AG09319 (cell line): ENCODE results near the gene CASKIN2.

Experiments used
- DNase-seq: peaks from one replicate; pipeline ENCODE4 v3.0.0-alpha.2; 2010; ENCODE audit warnings: low read depth; ENCODE audit errors: extremely low read depth
- TF ChIP-seq, protein P1 (sequence below): IDR thresholded peaks from 2 replicates; pipeline ENCODE4 v1.5.1; 2011; ENCODE audit warnings: low read depth, mild to moderate bottlenecking, inconsistent platforms, low read length, moderate library complexity

The CASKIN2 gene

GRCh38 chr17:75506888-75507287, 8.4 kb downstream of the CASKIN2 start:
- no peak for DNase-seq

DNA sequence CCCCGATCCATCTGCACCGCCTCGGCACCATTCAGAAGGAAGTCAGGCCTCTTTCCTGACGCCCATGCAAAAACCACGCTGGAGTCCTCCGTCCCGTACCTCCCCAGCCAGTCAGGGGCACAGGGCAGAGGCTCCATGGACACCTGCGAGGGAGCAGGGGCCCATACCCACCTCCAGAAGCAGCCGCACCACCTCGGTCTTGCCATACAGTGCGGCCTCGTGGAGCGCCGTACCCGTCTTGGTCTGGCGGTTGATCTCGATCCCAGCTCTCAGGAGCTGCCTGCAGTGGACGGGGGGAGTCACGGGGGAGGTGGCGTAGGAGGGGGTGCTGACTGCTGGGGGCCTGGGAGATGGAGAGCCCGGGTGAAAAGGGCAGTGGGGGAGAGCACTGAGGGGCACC, 9.2 kb downstream of the CASKIN2 start:
- DNase-seq = no peak
- TF ChIP-seq, protein P1, sequence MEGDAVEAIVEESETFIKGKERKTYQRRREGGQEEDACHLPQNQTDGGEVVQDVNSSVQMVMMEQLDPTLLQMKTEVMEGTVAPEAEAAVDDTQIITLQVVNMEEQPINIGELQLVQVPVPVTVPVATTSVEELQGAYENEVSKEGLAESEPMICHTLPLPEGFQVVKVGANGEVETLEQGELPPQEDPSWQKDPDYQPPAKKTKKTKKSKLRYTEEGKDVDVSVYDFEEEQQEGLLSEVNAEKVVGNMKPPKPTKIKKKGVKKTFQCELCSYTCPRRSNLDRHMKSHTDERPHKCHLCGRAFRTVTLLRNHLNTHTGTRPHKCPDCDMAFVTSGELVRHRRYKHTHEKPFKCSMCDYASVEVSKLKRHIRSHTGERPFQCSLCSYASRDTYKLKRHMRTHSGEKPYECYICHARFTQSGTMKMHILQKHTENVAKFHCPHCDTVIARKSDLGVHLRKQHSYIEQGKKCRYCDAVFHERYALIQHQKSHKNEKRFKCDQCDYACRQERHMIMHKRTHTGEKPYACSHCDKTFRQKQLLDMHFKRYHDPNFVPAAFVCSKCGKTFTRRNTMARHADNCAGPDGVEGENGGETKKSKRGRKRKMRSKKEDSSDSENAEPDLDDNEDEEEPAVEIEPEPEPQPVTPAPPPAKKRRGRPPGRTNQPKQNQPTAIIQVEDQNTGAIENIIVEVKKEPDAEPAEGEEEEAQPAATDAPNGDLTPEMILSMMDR = no peak

More at GRCh38 chr17:75506888-75507287, 8.4 kb downstream of the CASKIN2 start:
- TF ChIP-seq, protein P1 = no peak

DNA sequence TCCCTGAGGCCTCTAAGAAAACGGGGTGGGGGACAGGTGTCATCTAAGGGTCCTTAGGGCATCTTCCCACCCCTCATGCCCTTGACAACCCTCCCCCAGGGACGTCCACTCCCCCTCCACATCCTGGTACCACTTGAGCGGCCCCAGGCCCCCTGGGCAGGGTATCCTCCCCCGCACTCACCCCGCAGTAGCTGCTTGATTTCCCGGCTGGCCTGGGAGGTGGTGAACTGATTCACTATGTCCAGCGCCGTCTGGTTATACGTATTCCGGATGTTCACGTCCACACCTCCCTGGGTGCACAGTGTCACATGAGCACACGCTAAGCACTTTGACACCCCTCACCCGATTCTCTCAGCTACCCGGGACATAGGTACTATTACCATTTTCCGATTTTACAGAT, 9.7 kb downstream of the CASKIN2 start:
- TF ChIP-seq, protein P1 = no peak
- DNase-seq = no peak

GRCh38 chr17:75505152-75505409, 10.3 kb downstream of the CASKIN2 start:
- TF ChIP-seq, protein P1 = no peak
- no peak for DNase-seq

DNA sequence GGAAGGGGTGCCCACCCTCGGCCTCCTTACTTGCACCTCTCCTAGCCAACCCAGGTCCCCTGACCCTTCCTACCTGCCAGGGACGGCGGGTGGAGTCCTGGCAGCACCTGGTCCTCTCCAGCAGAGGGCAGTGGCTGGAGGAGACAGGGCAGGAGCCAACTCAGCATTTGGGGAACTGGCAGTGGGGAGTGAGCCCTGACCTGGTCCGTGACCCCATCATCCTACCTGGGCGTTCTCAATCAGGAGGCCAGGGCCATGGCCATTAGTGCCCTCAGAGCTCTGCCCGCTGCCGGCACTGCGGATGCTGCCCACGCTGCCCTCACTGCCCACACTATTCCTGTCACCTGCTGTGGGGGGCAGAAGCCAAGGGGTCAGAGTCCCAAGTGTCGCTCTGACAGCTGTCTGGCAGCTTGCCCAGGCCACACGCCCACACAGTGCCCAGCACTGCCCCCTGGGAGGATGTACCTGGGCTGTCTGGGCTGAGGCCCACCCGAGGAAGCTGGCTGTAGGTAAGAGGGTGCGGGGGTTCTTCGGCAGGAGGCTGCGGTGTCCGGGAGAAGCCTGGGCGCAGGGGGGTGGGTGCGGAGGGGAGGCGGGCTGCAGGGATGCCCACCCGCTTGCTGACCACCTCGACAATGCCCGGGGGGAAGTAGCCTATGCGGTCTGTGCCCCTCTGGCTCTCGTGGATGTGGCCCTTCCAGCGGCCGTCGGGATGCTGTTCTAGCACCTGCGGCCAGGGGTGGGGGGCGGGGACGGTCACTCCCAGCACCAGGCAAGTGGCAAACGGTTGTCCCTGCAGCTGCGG, 10.8 kb downstream of the CASKIN2 start:
- TF ChIP-seq, protein P1 = peak; percentile 43
- DNase-seq = no peak

GRCh38 chr17:75503976-75504346, 11.4 kb downstream of the CASKIN2 start:
- DNase-seq = no peak
- TF ChIP-seq, protein P1 = no peak

GRCh38 chr17:75503337-75503950, 11.9 kb downstream of the CASKIN2 start:
- no peak for DNase-seq
- TF ChIP-seq, protein P1 = no peak
